ENCODE data around the gene TMEM41B.

GRCh38 chr11:9304178-9304577 lies 10.2 kb downstream of the TMEM41B start:
- TF ChIP-seq RAD21 (IDR thresholded peaks at IDR 0.05; ENCODE audit: low read length) (no peak), CEBPB (IDR thresholded peaks at IDR 0.05; ENCODE audit: low read depth, low read length) (no peak), RCOR1 (IDR thresholded peaks at IDR 0.05; ENCODE audit: insufficient replicate concordance, low read length) (no peak), FOS (IDR thresholded peaks at IDR 0.05; ENCODE audit: low read depth, low read length) (no peak), SMC3 (IDR thresholded peaks at IDR 0.05; ENCODE audit: low read depth, low read length) (no peak), CHD1 (IDR thresholded peaks at IDR 0.05; ENCODE audit: low read depth, low read length) (no peak), BHLHE40 (IDR thresholded peaks at IDR 0.05; ENCODE audit: low read depth, low read length) (no peak)
- TF ChIP-seq, protein P1, sequence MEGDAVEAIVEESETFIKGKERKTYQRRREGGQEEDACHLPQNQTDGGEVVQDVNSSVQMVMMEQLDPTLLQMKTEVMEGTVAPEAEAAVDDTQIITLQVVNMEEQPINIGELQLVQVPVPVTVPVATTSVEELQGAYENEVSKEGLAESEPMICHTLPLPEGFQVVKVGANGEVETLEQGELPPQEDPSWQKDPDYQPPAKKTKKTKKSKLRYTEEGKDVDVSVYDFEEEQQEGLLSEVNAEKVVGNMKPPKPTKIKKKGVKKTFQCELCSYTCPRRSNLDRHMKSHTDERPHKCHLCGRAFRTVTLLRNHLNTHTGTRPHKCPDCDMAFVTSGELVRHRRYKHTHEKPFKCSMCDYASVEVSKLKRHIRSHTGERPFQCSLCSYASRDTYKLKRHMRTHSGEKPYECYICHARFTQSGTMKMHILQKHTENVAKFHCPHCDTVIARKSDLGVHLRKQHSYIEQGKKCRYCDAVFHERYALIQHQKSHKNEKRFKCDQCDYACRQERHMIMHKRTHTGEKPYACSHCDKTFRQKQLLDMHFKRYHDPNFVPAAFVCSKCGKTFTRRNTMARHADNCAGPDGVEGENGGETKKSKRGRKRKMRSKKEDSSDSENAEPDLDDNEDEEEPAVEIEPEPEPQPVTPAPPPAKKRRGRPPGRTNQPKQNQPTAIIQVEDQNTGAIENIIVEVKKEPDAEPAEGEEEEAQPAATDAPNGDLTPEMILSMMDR (conservative IDR thresholded peaks at IDR 0.05; ENCODE audit: low read depth, low read length) = no peak
